Neural progenitor cell (in vitro differentiated cells): ENCODE measurements around the gene TPPP.
"Not testable (repeated sequence)": the region's sequence is repeated elsewhere in the genome, so short reads cannot be mapped to it uniquely, and the experiment has no call there.

Experiments used
- EZH2 ChIP-seq: fragments of 200-600 bp; sonication (generic); IDR thresholded peaks from 2 replicates; pipeline ENCODE4 v1.6.1; 2017; ENCODE audit warnings: antibody characterized with exemption, mild to moderate bottlenecking, moderate library complexity
- EZH2phosphoT487 ChIP-seq: fragments of 200-600 bp; sonication (generic); IDR thresholded peaks from 2 replicates; pipeline ENCODE4 v1.6.1; 2017; ENCODE audit warnings: antibody characterized with exemption
- TF ChIP-seq, protein P1 (sequence below): fragments of 200-600 bp; sonication (generic); IDR thresholded peaks from 2 replicates; pipeline ENCODE4 v1.5.1; 2017; ENCODE audit warnings: antibody characterized with exemption, mild to moderate bottlenecking

DNA sequence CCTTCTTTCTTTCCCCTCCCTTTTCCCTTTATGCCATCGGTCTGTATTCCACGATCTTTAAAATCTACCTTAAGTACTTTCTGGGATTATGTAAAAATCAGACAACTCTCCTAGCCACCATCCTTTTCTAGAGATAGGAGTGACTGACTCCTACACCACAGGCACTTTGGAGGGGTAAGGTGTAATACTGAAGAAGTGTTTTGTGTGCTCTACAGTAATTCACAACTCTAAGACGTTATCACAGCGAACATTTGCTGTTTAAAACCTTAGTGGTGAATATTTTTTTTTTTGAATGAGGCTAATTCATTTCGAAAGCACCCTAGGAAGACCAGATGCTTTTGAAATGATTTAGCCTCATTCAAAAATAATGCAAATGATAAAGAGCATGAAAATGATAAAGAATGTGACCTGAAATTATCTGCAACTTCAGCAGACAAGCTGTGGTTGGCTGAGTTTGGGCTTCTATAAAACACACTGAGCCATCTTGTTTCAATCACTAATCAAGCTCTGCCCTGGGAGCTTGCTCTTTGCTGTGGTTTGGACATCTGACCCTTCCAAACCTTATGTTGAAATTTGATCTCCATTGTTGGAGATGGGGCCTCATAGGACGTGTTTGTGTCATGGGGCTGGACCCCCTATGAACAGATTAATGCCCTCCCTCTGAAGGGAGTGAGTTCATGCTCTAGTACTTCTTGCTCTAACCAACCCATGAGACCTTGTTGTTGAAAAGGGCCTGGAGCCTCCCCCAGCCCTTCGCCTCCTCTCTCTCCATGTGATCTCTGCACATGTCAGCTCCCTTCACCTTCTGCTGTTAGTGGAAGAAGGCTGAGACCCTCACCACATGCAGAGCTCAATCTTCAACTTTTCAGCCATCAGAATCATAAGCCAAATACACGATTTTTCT, 21.3 kb upstream of the TPPP start:
- TF ChIP-seq, protein P1, sequence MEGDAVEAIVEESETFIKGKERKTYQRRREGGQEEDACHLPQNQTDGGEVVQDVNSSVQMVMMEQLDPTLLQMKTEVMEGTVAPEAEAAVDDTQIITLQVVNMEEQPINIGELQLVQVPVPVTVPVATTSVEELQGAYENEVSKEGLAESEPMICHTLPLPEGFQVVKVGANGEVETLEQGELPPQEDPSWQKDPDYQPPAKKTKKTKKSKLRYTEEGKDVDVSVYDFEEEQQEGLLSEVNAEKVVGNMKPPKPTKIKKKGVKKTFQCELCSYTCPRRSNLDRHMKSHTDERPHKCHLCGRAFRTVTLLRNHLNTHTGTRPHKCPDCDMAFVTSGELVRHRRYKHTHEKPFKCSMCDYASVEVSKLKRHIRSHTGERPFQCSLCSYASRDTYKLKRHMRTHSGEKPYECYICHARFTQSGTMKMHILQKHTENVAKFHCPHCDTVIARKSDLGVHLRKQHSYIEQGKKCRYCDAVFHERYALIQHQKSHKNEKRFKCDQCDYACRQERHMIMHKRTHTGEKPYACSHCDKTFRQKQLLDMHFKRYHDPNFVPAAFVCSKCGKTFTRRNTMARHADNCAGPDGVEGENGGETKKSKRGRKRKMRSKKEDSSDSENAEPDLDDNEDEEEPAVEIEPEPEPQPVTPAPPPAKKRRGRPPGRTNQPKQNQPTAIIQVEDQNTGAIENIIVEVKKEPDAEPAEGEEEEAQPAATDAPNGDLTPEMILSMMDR: not testable (repeated sequence)
- TF ChIP-seq EZH2phosphoT487, EZH2: not testable (repeated sequence)
